OCI-LY3 (cell line): ENCODE results near the gene CYBC1.
"Not testable (repeated sequence)": the region's sequence is repeated elsewhere in the genome, so short reads cannot be mapped to it uniquely, and the experiment has no call there.

Source experiments
- EZH2phosphoT487 ChIP-seq: fragments of 200-600 bp; shearing (Covaris generic); IDR thresholded peaks from 2 replicates; pipeline ENCODE4 v1.6.1; 2018; ENCODE audit warnings: antibody characterized with exemption, mixed run types, low read depth
- TF ChIP-seq, protein P1 (sequence below): fragments of 200-600, 300-600 bp; sonication (generic); IDR thresholded peaks from 2 replicates; pipeline ENCODE4 v1.5.1; 2014; ENCODE audit warnings: antibody characterized with exemption, low read length, low read depth

DNA sequence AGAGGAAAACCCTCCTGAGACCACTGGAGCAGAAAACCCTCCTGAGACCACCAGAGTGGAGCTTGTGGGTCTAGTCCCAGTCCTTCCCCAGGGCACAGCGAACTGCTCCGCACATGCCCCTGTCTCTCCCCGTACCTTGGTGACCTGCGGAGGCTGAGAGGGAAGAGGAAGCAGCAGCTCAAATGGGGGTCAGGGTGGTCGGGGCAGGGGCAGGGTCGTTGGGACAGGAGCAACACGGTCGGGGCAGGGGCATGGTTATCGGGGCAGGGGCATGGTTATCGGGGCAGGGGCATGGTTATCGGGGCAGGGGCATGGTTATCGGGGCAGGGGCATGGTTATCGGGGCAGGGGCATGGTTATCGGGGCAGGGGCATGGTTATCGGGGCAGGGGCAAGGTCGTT, 38.5 kb downstream of the CYBC1 start:
- TF ChIP-seq, protein P1, sequence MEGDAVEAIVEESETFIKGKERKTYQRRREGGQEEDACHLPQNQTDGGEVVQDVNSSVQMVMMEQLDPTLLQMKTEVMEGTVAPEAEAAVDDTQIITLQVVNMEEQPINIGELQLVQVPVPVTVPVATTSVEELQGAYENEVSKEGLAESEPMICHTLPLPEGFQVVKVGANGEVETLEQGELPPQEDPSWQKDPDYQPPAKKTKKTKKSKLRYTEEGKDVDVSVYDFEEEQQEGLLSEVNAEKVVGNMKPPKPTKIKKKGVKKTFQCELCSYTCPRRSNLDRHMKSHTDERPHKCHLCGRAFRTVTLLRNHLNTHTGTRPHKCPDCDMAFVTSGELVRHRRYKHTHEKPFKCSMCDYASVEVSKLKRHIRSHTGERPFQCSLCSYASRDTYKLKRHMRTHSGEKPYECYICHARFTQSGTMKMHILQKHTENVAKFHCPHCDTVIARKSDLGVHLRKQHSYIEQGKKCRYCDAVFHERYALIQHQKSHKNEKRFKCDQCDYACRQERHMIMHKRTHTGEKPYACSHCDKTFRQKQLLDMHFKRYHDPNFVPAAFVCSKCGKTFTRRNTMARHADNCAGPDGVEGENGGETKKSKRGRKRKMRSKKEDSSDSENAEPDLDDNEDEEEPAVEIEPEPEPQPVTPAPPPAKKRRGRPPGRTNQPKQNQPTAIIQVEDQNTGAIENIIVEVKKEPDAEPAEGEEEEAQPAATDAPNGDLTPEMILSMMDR, result not testable (repeated sequence)
- TF ChIP-seq EZH2phosphoT487, result not testable (repeated sequence)
